Measurements from ENCODE around the gene FAM204A.

- TF ChIP-seq CTCF (conservative IDR thresholded peaks at IDR 0.05) (no peak), ZFX (IDR thresholded peaks at IDR 0.05) (no peak)
These were observed 26.5 kb downstream of the FAM204A start for GRCh38 chr10:118315629-118316028.
